Measurements from ENCODE around the gene WRNIP1.
A peak's percentile ranks its signal among the peaks of the same experiment; 100 is the strongest.

The WRNIP1 gene

GRCh38 chr6:2765166-2765895, at the start of gene WRNIP1:
Gene WRNIP1, plus strand, starts transcription at chr6:2765393. Its CDS starts 230 bp downstream, at chr6:2765623.
- DNase-seq = peak; percentile 70

- no peak for DNase-seq
Measured at GRCh38 chr6:2715737-2716136, 49.5 kb upstream of the WRNIP1 start.

GRCh38 chr6:2716936-2717700, 48.1 kb upstream of the WRNIP1 start:
- DNase-seq = no peak

- DNase-seq = no peak
Measured at GRCh38 chr6:2718334-2719092, 46.7 kb upstream of the WRNIP1 start.

- DNase-seq = no peak
Measured at GRCh38 chr6:2719093-2719455, 46.1 kb upstream of the WRNIP1 start.

DNA sequence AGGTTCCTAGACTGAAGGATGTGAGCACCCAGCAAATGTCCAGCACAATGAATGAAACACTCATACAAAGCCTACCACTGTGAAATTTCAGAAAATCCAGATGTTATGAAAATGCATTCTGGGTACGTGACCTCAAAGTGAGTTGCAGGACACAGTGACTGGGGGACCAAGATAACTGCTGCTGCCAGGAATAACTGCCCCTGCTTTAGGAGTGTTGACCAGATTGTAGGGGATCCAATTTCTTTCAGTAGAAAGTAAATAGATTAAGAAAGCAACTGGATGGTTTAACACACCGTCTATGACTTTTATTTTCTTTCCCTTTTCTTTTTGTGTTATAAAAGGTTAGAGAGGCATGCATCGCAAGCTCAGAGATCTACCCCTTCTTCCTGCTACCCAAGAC, 44.0 kb upstream of the WRNIP1 start:
- DNase-seq = no peak

DNA sequence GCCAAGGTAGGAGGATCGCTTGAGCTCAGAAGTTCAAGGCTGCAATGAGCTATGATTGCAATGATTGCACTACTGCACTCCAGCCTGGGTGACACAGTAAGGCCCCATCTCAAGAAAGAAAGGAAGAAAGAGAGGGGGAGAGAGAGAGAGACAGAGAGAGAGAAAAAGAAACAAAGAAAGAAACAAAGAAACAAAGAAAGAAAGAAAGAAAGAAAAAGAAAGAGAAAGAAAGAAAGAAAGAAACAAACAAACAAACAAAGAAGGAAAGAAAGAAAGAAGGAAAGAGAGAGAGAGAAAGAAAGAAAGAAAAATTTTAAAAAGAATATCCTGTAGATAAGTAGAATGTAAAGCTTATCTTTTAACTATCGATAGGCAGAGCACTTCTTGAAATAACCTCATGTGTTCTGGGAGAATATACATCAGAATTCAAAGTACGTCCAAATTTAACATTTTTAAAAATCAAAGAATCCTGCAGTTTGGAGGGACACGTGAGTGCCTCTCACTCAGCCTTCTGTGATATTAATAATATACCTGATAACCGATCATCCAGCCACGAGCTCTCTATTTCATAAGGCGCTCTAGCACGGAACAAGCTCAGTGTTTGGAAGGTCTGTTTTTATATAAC, 39.7 kb upstream of the WRNIP1 start:
- no peak for DNase-seq

DNA sequence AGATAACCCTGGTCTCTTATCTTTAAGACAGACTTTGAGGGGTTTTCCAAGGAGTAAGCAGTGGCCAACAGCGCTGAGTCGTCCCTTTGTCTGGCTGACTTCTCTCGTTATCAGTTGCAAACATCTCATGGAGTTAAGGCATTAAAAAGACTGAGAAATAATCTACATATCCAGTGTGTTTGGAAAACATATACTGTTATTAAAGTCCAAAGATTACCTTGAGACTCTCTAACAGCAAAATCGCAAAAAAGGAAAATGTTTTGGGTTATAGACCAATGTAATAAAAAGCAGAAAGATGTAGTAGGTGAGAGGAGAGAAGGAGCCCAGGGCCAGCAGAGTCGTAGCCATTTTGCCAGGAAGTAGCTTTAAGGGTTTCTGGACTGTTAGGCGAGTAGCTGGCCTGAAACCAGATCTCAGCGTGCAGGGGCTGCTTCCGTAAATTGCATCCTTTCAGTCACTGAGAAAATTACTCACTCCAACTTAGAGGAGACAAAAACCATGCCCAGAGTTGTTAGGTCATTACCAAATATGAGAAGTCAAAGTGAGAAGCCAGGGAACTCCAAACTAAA, 39.1 kb upstream of the WRNIP1 start:
- DNase-seq = peak; percentile 45

DNA sequence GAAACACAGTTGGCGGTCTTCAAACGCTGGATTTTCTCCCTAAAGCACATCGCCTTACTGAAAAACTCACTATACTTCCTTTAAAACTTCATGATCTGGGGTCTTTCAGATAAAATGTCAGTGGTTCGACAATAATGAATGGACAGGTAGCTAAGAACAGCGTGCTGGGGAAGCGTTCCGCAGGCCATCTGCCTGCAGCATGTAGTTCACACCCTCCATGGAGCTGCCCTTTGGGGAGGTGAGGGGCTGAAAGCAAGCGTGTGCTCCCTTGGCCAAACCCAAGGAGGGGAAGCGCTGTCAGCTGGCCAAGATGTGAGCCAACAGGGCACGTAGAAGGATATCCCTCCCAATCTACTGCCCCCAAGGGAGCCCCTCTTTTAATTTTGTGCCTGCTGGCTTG, 35.3 kb upstream of the WRNIP1 start:
- no peak for DNase-seq

DNA sequence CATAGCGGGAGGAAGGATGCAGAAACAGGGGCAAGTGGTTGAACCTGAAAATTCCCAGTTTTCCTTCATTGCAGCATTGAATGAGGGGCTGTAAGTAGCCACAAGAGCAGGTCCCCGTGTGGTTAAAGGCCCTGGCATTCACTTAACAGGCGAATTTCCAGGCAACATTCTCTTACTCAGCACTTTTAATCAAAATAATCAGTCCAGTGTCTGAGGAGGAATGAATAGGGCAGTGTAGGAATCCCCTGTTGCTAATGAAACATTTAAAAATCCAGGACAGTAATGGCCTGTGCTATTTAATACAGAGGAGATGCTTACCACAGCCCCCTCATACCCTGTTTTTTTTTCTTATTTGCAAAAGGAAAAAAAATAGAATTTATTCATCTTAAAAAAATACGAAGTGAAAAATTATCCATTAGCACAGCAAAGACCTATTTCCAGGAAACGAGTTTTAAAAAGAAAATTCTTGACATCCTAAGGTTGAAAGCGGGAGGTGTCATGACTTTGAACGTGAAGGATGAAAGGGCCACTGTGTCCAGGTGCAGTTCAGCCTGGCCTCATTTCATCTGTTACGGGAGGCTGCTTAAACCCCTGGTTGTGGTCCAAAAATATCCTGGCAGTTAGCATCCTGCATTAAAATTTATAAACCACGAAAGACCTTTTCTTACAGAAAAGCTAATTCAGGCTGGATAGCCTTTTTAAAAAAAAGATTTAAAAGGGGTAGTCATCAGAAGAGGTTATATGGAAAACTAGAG, 34.7 kb upstream of the WRNIP1 start:
- peak; percentile 12 for DNase-seq

- no peak for DNase-seq
Measured at GRCh38 chr6:2731281-2731909, 33.8 kb upstream of the WRNIP1 start.

GRCh38 chr6:2732503-2733089, 32.6 kb upstream of the WRNIP1 start:
- DNase-seq = peak; percentile 9

DNA sequence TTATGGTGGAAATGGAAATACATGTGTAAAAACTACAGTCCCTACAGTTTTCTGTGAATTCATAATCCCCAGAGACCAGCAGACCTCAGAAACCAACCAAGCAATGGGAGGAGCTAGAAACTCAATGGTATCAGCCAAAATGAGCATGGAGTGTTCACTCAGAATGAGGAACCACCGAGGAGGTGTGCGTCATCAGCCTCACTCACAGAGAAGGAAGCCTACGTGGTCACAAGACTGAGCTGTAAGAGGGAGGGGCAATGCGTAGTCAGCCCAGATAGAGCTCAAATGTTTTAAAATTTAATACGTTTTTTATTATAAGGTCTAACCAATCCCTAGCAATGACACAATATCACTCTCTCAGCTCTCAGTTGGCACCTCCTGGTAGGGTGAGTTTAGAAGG, 31.9 kb upstream of the WRNIP1 start:
- no peak for DNase-seq

- DNase-seq = no peak
Measured at GRCh38 chr6:2733736-2734480, 31.3 kb upstream of the WRNIP1 start.

DNA sequence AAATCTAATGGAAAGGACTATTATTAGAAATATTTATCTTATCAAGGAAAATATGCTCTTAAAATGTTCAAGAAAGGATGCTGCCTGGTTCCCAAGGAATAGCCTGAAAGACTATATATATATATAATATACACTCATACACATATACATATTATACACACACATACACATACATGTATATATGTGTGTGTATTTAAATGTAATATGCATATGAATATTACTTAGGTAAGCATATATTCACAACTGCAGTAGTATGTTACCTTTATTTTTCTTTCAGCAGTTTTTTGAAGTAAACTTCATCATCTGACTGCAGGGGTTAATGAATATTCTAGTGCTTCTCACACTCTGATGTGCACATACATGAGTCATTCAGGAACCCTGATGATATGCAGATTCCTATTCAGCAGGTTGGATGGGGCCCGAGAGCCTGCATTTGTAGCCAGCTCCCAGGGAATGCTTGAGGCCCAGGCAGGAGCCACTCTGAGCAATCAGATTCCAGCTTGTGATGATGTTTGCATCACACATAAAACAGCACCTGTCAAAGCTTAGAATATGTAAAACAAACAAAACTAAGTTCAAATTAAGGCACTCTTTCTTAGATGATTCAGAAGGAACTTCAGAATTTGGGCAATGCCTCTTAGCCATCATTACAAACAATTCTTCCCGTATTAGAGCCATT, 30.6 kb upstream of the WRNIP1 start:
- DNase-seq = no peak

DNA sequence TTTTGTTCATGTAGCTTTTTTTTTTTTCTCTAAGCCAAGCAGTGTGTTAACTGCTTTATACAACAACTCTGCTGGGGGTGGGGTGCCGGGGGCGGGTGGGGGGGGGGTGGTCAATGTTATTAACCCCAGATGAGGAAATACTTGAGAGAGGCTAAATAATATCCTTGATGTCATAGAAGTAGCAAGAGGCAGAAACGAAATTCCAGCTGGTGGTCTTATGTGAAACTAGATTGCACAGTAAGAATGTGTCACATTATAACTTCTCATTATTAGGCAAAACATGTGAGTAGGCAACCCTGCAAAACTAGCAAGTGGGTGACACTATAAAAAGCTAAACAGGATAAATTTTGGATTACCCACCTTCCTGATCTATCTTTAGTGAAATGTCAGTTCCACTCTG, 27.3 kb upstream of the WRNIP1 start:
- DNase-seq = no peak

DNA sequence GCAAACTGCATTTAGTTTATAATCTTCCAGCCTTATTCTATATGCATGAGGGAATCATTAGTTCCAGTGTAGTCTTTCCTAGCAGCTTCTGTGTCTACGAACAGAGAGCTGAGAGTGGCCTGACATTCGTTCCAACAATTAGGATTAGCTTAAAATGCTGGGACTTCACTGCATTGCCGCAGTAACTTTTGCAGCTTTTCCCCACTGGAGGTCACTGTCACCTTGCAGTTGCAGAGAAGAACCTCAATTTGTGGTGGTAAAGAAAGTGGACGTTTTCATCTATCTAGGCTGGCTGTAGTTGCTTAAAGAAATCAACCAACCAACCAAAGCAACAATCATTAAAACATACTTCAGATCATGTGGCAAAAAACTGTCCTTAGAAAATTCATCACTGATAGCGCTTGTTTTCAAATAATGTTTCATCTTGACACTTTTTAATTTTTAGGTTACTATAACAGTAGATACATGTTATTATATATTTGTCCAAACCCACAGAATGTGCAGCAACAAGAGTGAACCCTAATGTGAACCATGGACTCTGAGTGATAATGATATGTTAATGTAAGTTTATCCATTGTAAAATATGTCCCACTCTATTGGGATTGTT, 26.7 kb upstream of the WRNIP1 start:
- no peak for DNase-seq

- no peak for DNase-seq
Measured at GRCh38 chr6:2739335-2739734, 25.9 kb upstream of the WRNIP1 start.

GRCh38 chr6:2740581-2740980, 24.6 kb upstream of the WRNIP1 start:
- no peak for DNase-seq

GRCh38 chr6:2741756-2742155, 23.4 kb upstream of the WRNIP1 start:
- no peak for DNase-seq

Measured in DMS79 treated with DMSO at 0.1 percent for 48 hours (cell line).